HG03520 (cell line): Measurements from ENCODE around the gene PIGH.
"Not testable (repeated sequence)": the region's sequence is repeated elsewhere in the genome, so short reads cannot be mapped to it uniquely, and the experiment has no call there.

ENCODE experiments used
- ATAC-seq: cut with Tn5 transposase; IDR thresholded peaks from one replicate; pipeline ENCODE4 v1.9.1; 2021; ENCODE audit warnings: mild to moderate bottlenecking, moderate library complexity; ENCODE audit not compliant: unreplicated experiment

Gene PIGH

DNA sequence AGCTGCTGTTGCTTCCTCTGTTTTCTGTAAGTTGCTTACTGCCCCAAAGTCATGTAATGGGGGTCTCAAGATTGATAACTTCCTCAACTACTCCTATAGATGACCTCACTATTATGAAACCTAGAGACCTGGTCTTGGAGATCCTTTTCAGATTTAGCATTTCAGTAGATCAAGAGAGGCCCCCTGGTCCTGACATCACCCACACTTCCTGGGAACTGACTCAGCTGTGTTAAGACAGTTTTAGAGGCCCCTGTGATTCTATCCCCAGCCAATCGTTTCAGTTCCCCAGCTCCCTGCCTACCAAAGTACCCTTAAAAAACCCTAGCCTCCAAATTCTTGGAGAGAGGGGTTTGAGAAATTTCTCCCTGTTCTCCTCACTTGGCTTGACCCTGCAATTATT, 10.4 kb upstream of the PIGH start:
- no peak for ATAC-seq

DNA sequence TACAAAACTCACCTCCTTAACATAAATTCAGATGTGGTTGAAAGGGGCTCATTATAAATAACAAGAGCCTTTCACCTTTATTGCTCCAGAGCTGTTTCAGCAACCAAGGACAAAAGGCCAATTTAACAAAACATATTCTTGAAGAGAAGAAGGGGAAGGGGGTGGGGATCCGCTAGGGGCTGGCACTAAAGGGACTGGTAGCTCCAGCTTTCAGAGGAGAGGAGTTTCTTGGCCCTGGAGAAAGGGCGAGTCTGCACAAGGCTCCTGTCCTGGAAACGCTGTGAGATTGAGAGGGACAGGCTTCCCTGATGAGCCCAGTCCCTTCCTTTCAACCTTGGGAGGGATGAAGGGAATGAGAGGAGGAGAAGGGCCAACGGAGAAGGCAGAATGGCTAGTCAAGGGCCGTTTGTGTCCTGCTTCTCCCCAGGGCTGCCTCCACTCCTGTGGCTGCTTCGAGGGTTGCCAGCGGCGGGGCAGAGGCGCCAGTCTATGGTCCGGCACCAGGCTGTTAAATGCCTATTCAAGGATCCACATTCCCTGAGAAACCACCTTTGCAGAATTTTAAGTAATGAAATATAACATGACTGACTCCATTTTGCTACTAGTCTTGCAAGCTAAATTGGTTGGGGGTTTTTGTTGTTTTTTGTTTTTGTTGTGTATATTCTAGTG, 9.7 kb upstream of the PIGH start:
- no peak for ATAC-seq

DNA sequence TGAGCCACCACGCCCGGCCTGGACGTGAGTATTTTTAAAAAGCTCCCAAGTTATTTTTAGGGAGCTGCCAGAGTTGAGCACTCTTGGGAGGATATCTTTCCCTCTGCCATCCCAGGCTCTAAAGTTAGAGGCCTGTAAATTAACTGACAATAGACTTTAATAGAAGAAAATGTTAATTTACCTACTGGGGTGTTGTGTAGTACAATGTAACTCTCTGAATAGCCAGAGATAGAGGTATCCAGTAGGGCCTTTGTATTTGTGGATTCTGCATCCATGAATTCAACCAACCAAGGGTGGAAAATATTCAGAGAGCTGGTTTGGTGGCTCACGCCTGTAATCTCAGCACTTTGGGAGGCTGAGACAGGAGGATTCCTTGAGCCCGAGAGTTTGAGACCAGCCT, 7.6 kb upstream of the PIGH start:
- ATAC-seq, result no peak

DNA sequence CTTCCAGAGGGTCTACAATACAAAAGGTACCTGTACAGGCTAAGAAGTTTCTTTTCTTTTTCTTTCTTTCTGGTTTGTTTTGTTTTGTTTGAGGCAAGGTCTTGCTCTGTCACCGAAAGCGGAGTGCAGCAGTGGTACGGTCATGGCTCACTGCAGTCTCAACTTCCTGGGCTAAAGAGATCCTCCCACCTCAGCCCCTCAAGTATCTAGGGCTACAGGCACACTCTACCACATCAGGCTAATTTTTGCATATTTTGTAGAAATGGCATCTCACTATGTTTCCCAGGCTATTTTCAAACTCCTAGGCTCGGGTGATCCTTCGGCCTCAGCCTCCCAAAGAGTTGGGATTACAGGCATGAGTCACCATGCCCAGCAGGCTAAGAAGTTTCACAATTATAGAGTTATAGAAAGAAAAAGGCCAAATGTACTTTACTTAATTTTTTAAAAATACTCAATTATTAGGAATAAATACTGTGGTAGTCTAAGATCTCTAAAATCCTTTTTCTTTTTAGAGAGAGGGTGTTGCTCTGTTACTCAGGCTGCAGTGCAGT, 3.0 kb upstream of the PIGH start:
- ATAC-seq, result peak; percentile 55

DNA sequence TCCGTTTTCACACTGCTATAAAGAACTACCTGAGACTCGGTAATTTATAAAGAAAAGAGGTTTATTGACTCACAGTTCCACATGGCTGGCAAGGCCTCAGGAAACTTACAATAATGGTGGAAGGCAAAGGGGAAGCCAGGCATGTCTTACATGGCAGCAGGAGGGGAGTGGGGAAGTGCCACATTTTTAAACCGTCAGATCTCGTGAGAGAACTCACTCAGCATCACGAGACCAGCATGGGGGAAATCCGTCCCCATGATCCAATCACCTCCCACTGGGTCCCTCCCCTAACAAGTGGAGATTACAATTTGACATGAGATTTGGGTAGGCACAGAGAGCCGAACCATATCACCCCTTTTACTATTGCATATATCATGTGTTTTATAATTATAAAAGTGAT, 2.0 kb upstream of the PIGH start:
- ATAC-seq, result no peak

DNA sequence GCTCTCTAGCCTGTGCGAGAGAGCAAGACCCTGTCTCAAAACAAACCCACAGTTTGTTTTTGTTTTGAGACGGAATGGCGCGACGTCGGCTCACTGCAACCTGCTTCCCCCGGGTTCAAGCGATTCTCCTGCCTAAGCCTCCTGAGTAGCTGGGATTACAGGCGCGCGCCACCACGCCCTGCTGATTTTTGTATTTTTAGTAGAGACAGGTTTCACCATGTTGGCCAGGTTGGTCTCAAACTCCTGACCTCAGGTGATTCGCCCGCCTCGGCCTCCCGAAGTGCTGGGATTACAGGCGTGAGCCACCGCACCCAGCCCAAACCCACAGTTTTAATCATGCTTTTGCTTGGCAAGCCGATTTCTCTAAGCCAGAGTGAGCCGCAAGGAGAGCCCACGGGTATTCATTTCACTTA, 500 bp upstream of the PIGH start:
- not testable (repeated sequence) for ATAC-seq

DNA sequence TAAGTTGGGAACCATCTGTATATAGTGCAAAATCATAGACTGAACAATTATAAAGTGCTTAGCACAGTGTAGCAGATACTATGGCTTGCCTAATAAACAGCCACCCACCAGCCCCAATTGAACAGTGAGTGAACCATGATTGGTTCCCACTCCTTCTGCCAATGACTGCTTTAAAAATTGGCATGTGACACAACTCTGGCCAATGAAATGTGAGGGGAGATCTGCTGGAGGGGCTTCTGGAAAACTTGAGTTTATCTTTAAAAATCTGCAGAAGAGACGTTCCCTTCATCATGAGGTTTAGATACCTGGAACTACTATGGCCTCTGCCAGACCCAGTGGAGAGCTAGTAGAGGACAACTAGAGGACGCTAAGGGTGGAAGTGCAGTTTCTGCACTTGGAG, 4.7 kb downstream of the PIGH start:
- ATAC-seq, result no peak

DNA sequence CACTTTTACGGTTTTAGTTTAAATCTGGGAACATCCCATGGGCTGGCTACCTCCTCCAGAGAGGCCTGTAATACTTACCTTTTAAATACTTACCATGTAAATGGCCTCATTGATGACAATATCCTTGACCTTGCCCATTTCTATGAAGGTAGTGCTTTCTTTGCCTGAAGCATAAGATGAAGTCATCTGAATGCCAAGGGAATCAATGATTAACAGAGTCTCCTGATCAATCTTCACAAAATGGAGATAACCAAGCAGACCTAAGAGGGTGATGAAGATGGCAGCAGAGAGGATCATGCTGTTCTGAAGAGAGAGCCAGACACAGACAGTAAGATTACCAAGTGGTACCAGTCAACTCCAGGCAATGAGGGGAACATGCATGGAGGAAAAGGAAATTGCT, 6.4 kb downstream of the PIGH start:
- ATAC-seq, result not testable (repeated sequence)

DNA sequence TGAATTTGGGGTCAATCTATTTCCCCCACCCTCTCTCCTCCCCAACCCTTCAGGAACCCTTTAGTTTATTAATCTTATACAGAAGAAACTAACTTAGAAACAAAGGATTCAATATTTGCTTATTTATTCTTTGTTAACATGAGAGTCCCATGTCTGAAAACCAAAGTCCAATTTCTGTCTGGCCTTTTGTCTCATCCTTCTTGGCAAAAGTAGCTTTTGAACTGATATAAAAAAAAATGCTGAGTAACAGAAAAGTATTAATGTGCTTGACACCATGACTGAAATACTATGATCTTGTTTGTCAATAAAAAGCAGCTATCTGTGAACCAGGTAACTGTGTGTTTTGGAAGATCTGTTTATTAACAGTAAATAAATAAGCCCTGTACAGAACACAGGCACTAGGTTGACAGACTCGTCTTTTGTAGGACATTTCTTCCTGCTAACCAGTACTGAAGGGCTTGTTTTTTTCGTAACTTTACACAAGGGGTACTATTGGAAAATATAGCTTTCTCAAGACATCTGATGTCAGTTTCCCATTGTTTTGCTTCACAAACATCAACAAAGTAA, 10.8 kb downstream of the PIGH start:
- ATAC-seq, result no peak

DNA sequence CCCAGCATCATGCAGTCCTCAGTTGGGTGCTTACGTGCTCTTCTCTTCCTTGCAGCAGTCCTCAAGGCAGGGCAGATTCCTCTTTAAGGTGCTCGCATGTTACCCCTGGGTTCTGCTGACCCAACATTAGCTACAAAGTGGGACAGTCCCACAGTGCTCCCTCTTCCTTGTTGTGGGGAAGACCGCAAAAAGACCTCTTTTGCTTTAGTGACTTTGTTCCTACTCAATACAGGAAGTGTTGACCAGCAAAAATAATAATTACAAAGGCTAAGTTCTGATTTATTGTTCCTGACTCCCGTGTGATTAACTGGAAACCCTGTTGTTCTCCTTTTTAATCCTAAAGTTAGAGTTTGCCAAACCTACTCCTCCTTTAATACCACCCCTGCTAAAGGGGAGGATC, 13.7 kb downstream of the PIGH start:
- no peak for ATAC-seq

DNA sequence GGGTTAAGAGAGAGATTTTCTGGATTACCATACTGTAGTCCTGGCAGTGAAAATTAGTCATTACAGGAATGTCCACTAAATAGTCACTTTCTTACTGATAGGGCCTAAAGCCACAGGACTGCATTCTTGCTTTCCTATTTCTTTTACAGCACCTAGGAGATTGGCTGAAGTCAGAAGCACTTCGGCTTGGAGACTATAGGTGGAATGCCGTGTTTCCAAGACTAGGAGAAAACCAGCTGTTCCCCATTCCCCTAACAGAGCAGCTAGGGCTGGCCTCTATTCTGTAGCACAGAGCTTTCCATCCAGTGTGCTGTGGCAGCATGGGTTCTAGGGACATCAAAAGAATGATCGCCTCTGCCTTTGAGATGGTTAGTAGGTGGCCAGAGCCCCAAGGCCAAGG, 15.1 kb downstream of the PIGH start:
- ATAC-seq, result no peak

DNA sequence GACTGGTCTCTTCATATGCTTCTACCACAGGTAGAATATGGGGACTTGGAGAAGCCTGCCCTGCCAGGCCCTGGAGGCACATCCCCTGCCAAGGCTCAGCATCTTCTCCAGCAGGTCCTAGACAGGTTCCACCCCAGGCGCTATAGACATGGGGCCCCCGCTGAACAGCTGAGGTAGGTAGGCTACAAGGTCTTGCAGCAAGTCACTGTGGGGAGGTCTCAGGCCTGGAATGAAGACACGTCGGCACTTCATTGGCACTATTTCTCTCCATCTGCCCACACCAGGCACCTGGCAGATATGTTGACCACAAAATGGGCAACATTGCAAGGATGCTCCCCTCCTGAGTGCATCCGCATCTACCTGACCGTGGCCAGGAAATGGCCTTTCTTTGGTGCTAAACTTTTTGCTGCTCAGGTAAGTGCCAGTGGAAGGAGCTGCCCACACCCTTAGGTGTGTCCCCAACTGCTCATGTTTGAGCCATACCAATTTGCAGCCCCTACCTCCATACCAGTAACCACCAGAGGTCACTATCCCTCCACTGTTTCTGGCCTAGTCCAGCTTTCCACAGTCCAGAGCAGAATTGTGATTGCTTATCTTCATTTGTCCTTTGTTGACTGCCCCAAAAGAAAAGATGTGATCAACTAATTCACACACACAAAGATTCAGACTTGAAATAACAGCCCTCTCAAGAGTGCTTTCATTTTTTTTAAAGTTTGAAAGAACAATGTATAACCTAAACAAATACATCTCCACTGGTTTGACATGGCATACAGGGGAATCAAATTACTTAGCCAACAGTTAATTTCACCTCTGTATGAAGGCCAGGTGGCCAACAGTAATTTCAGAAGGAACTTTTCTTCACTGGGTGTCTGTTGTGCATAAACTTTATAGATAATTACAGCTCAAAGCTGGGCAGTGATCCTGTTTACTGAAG, 16.1 kb downstream of the PIGH start:
- ATAC-seq, result peak; percentile 56

DNA sequence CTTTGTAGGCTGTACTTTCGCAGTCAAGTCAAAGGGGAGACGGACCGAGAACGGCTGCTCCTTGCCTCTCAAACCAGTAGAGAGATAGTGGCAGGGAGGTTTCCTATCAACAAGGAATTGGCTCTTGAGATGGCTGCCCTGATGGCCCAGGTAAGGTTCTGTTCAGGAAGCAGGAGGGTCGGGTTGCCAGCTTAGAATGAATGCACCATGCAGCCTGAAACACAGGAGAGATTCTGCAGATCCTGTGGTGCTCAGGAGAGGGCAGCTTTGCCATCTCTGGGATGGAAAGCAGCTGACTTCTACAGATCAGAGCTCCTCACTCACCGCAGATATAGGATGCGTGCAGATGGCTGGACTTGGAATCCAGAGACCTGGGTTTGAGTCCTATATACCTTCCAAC, 18.0 kb downstream of the PIGH start:
- no peak for ATAC-seq

DNA sequence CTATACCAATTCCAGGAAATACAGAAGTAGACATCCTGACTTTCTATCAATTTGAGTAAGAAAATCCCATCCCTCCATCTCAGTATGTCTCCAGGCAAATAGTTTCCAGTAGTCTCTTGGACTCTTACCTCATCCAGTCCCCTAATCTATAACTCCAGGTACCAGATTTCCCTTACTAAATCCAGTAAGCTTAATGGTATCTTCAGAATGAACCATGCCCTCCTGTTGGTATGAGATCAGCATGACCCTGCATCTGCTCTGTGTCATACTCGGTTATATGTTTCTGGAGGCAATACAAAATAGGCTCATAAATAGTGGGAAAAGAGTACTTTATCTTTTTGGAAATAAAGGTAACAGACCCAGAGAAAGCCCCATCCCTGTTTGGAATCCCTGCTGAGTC, 18.4 kb downstream of the PIGH start:
- no peak for ATAC-seq

DNA sequence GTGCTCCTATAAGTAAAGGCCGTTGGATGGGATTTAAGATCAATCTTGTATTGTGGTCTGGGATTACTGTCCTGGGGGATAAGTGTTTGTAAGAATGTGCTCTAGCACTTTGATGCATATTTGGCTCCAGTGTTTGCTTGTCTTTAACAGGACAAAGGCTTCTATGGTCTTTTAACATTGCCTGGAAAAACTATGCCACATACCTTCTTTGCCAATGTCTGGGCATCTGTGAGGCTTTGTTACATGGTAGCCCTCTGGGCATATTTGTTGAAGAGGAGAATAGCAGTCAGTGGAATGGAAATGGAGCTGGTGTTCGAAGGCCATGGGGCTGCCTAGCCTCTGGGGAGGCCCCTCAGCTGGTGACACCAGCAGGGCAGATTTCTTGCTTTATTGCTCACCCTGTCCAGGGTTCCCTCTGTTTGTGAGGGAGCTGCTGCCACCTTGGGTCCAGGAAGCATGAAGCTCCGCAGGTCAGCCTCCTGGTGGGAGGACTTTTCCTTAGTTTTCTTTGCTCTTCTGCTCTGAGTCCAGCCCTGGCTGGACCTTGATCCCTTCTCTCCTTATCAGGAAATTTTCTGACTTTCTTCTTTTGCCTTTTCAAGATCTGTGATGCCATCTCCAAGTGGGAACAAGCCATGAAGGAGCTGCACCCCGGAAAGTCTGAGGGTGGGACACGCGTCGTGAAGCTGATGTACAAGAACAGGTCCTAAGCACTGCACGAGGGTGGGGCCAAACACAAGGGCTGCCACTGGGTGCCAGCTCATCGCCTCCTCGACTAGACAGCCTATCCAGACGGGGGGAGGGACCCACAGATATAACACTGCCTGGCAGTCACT, 19.5 kb downstream of the PIGH start:
- no peak for ATAC-seq

DNA sequence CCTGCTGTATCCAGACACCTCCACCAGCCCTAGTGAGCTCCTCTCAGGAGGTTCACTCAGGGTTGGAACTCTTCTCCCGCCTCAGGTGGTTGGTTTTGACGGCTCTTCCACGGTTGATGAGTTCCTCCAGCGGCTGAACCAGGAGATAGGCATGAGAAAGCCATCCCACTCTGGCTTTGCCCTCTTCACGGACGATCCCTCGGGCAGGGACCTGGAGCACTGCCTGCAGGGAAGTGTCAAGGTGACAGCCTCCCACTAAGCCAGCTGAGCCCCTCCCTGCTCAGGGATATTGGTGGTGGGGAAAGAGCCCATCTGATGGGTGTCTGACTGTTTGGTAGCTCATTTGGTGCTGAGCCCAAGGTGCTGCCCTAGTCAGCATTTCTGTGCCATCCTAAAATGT, 20.4 kb downstream of the PIGH start:
- ATAC-seq, result no peak

DNA sequence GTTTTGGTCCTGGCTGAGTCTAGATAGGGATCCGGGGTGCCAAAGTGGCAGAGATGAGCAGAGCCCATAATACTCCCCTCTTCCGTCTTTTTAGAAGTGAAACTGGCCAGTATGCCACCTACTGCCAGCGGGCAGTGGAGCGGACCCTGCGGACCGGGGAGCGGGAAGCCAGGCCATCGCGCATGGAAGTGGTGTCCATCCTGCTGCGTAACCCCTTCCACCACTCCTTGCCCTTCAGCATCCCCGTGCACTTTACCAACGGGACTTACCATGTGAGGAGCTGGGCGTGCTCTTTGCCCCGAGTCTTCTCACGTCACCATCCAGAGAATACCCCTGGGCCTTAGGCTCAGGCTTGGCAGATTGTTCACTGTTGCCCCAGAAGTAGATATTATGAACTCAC, 21.0 kb downstream of the PIGH start:
- ATAC-seq, result no peak

DNA sequence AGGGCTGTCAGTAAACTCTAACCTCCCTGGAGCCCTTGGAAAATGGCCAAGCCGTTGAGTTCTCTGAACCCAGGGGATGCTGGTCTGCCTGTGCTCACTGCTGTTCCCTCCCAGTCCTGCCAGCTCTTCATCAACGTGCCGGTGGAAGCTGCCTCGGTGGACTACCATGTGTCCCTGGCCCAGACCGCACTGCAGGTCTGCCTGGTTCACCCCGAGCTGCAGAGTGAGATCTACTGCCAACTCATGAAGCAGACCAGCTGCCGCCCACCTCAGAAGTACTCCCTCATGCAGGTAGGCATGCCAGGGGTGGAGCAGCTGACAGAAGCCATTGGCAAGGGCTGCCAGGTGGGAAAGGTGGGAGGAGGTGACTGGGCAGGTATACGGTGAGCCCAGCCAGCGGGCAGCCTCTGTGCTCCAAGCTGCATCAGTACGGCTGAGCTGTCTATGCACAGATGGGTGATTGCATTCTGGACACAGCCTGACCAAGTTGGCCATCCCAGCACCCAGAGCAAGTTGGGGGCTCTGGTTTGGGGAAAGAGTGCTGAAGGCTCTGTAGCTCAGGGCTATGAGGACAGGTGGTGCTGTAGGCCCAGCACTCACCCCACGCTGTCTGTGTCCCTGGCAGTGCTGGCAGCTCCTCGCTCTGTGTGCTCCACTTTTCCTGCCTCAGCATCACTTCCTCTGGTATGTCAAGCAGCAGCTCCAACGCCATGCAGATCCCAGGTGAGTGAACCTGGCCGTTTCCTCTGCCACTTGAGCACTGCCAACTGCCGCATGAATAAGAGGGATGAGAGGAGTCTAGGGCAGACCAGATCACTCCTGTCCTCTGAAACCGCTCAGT, 21.9 kb downstream of the PIGH start:
- ATAC-seq, result no peak

DNA sequence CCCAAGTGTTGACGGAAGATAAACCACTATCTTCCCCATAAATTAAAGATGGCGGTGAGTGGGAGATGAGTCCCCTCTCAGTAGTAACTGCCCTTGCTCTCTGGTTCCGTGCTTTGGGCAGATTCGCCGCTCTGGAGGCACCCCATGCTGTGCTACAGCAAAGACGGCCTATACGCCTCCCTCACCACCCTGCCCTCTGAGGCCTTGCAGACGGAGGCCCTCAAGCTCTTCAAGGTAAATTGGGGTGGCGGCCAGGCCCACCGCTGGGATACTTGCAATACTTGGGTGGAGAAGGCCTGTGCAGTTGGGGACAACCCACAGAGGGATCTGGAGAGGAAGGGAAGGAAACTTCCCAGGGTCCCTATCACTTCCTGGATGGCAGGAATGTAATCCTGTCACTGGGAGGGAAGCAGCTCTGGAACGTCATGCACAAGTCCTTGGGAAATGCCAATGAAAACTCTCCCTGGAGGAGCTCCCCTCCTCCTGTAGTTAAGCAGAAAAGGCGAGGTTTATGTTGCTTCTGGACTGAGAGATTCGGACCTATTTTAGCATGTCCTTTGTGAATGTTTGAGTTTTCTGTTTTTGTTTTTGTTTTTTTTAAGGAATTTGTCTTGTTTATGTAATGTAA, 22.8 kb downstream of the PIGH start:
- ATAC-seq, result no peak
